ENCODE data around the gene PBRM1.

PBRM1 gene

GRCh38 chr3:52506266-52506966 is 179.3 kb downstream of the PBRM1 start:
- DNase-seq (ENCODE audit: low spot score): no peak
- Histone ChIP-seq H3K27ac (no peak overlapping the region), H3K4me3 (no peak overlapping the region)
- TF ChIP-seq, protein P1, sequence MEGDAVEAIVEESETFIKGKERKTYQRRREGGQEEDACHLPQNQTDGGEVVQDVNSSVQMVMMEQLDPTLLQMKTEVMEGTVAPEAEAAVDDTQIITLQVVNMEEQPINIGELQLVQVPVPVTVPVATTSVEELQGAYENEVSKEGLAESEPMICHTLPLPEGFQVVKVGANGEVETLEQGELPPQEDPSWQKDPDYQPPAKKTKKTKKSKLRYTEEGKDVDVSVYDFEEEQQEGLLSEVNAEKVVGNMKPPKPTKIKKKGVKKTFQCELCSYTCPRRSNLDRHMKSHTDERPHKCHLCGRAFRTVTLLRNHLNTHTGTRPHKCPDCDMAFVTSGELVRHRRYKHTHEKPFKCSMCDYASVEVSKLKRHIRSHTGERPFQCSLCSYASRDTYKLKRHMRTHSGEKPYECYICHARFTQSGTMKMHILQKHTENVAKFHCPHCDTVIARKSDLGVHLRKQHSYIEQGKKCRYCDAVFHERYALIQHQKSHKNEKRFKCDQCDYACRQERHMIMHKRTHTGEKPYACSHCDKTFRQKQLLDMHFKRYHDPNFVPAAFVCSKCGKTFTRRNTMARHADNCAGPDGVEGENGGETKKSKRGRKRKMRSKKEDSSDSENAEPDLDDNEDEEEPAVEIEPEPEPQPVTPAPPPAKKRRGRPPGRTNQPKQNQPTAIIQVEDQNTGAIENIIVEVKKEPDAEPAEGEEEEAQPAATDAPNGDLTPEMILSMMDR (IDR thresholded peaks at IDR 0.05): no peak

- TF ChIP-seq, protein P1 (IDR thresholded peaks at IDR 0.05): no peak
- DNase-seq (ENCODE audit: low spot score): no peak
- H3K27ac ChIP-seq: no peak overlapping the region
- no peak overlapping the region for H3K4me3 ChIP-seq
Measured at GRCh38 chr3:52504977-52505376, 180.7 kb downstream of the PBRM1 start.

GRCh38 chr3:52503788-52504424 is 181.8 kb downstream of the PBRM1 start:
- no peak for DNase-seq (ENCODE audit: low spot score)
- Histone ChIP-seq H3K4me3 (no peak overlapping the region), H3K27ac (no peak overlapping the region)
- TF ChIP-seq, protein P1 (IDR thresholded peaks at IDR 0.05): no peak

DNA sequence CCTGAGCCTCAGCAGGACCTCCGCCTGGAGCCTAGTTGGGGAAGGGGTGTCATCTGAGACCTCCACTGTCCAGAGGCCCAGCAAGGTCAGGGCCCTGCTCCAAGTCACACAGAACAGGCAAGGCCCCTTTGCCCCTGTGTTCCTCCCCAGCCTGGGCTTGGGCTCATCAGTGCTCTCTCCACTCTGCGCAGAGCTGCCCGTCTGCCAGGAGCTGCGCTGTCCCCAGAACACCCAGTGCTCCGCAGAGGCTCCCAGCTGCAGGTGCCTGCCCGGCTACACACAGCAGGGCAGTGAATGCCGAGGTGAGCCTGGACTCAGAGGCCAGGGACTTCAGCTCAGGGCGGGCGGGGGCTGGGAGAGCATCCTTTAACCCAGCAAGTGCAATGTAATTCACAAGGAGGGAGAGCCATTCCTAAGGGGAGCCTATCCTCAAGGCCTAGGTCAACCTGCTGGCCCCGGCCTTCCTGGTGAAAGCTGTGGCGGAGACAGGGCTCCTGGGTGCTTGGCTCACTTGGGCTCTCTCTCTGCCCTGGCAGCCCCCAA is 182.8 kb downstream of the PBRM1 start:
- TF ChIP-seq, protein P1 (IDR thresholded peaks at IDR 0.05): no peak
- H3K27ac ChIP-seq: no peak overlapping the region
- no peak for DNase-seq (ENCODE audit: low spot score)

DNA sequence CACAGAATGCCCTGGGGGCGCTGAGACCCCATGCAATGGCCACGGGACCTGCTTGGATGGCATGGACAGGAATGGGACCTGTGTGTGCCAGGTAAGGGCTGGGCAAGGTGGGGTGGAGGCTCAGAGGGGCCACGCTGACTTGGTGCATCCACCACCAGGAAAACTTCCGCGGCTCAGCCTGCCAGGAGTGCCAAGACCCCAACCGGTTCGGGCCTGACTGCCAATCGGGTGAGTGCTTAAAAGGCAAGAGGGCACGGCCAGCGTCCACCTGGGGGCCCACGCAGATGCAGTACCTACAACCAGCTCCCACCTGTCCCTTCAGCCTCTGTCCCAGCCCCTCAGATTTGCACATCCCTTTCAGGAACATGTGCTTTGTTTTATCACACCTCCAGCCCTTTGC is 183.7 kb downstream of the PBRM1 start:
- TF ChIP-seq, protein P1 (IDR thresholded peaks at IDR 0.05): no peak
- no peak for DNase-seq (ENCODE audit: low spot score)
- no peak overlapping the region for H3K27ac ChIP-seq
- H3K4me3 ChIP-seq: no peak overlapping the region

More for the DNA sequence above, 182.8 kb downstream of the PBRM1 start:
- no peak overlapping the region for H3K4me3 ChIP-seq

- TF ChIP-seq, protein P1 (IDR thresholded peaks at IDR 0.05): no peak
- Histone ChIP-seq H3K27ac (peak overlapping the region in 1 of 2 donors; percentile 22), H3K4me3 (no peak overlapping the region)
- no peak for DNase-seq (ENCODE audit: low spot score)
Measured at GRCh38 chr3:52501046-52501445, 184.7 kb downstream of the PBRM1 start.
